Kidney glomerular epithelial cell (primary cell): ENCODE measurements around the gene ORMDL3.

Experiments
- DNase-seq: peaks from one replicate; lab custom pipeline; 2025; lab: John Stamatoyannopoulos, UW

The ORMDL3 gene

GRCh38 chr17:39927101-39927928 lies at the start of gene ORMDL3, which contains the start of gene LRRC3C:
Gene ORMDL3 (minus strand): TSS chr17:39927601. CDS start chr17:39924203, 3,398 bp downstream.
Gene LRRC3C (plus strand): TSS chr17:39927732. CDS start chr17:39941524, 13,792 bp downstream.
- DNase-seq: peak; percentile 90

GRCh38 chr17:39975801-39976200 lies 48.4 kb upstream of the ORMDL3 start:
- DNase-seq: no peak

GRCh38 chr17:39974433-39974832 lies 47.0 kb upstream of the ORMDL3 start:
- no peak for DNase-seq

GRCh38 chr17:39973496-39973895 lies 46.1 kb upstream of the ORMDL3 start:
- no peak for DNase-seq

- DNase-seq: peak; percentile 71
Observed at GRCh38 chr17:39972271-39972670, 44.9 kb upstream of the ORMDL3 start.

- no peak for DNase-seq
Observed at GRCh38 chr17:39971076-39971603, 43.7 kb upstream of the ORMDL3 start.

- DNase-seq: no peak
Observed at GRCh38 chr17:39970157-39970692, 42.8 kb upstream of the ORMDL3 start.

GRCh38 chr17:39969375-39969774 lies 42.0 kb upstream of the ORMDL3 start:
- no peak for DNase-seq

- DNase-seq: no peak
Observed at GRCh38 chr17:39968761-39969160, 41.4 kb upstream of the ORMDL3 start.

GRCh38 chr17:39966771-39967170 lies 39.4 kb upstream of the ORMDL3 start:
- no peak for DNase-seq

- no peak for DNase-seq
Observed at GRCh38 chr17:39965017-39965699, 37.8 kb upstream of the ORMDL3 start.

- DNase-seq: no peak
Observed at GRCh38 chr17:39963829-39964228, 36.4 kb upstream of the ORMDL3 start.

- DNase-seq: no peak
Observed at GRCh38 chr17:39962642-39963220, 35.3 kb upstream of the ORMDL3 start, which contains the start of gene GSDMA. Gene GSDMA (plus strand): TSS chr17:39963004. CDS start chr17:39965688, 2,684 bp downstream.

GRCh38 chr17:39960524-39961041 lies 33.2 kb upstream of the ORMDL3 start:
- DNase-seq: no peak

- DNase-seq: no peak
Observed at GRCh38 chr17:39955726-39956225, 28.4 kb upstream of the ORMDL3 start.

- no peak for DNase-seq
Observed at GRCh38 chr17:39954876-39955275, 27.5 kb upstream of the ORMDL3 start.

GRCh38 chr17:39953471-39953888 lies 26.1 kb upstream of the ORMDL3 start:
- no peak for DNase-seq

- DNase-seq: peak; percentile 84
Observed at GRCh38 chr17:39952680-39953470, 25.5 kb upstream of the ORMDL3 start.

GRCh38 chr17:39951924-39952679 lies 24.7 kb upstream of the ORMDL3 start:
- no peak for DNase-seq

- DNase-seq: no peak
Observed at GRCh38 chr17:39950871-39951348, 23.5 kb upstream of the ORMDL3 start.
